ENCODE measurements around the gene KASH5. TPM values are rescaled to one million over a fixed set of nuclear protein-coding genes. Genes with fewer than 3 reads are reported as not detected.

Gene KASH5
- total and polyA plus RNA-seq, 2 of the 13 experiments (the other 11 are each of a cell fraction or from before 2014, with no cell fraction given), result not detected

DNA sequence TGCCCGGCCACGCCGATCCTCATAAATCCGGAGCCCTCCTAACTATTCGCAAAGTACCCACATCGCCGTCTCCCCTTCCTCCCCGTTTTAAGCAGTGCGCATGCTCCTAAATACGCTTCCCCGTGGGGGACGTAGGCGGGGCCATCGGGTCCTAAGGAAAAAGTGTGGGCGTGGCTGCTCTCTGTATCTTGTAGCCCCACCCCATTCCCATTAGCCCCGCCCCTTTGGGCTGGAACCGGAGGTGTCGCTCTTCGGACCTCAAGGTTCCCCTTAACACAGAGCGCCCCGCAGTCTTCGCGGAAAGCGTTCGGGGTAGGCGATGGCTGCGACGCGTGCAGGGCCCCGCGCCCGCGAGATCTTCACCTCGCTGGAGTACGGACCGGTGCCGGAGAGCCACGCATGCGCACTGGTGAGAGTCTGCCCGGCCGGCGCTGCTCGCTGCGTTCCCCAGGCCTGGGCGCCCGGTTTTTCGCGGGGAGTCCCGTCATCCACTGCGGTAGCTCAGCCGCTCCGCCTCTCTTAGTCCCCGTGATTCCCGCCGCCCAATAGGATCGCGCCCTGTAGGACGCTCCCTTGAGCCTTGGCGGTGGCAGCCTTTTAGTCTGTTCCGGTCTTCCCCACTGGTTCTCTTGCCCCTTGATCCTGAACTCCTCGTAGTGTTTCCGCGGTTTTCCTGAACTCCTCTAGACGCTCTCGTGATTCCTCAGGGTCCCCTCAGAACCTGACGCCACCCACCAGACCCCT, 65.1 kb downstream of the KASH5 start, which contains the start of gene ALDH16A1 (continued):
- TF ChIP-seq, protein P1, sequence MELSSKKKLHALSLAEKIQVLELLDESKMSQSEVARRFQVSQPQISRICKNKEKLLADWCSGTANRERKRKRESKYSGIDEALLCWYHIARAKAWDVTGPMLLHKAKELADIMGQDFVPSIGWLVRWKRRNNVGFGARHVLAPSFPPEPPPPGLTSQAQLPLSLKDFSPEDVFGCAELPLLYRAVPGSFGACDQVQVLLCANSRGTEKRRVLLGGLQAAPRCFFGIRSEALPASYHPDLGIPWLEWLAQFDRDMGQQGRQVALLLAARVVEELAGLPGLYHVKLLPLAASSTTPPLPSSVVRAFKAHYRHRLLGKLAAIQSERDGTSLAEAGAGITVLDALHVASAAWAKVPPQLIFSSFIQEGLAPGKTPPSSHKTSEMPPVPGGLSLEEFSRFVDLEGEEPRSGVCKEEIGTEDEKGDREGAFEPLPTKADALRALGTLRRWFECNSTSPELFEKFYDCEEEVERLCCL (CRISPR knock-in tag; IDR thresholded peaks at IDR 0.05; ENCODE audit: borderline replicate concordance), result 0 out of 2 replicates have a peak, but pooled peaks have one; percentile 17
- no peak for TF ChIP-seq ZNF781 (CRISPR knock-in tag; IDR thresholded peaks at IDR 0.05; ENCODE audit: borderline replicate concordance, not compliant biosample characterization)
- no peak for TF ChIP-seq ZKSCAN8 (CRISPR knock-in tag; IDR thresholded peaks at IDR 0.05; ENCODE audit: borderline replicate concordance)
- TF ChIP-seq, protein P2, sequence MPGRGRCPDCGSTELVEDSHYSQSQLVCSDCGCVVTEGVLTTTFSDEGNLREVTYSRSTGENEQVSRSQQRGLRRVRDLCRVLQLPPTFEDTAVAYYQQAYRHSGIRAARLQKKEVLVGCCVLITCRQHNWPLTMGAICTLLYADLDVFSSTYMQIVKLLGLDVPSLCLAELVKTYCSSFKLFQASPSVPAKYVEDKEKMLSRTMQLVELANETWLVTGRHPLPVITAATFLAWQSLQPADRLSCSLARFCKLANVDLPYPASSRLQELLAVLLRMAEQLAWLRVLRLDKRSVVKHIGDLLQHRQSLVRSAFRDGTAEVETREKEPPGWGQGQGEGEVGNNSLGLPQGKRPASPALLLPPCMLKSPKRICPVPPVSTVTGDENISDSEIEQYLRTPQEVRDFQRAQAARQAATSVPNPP (CRISPR knock-in tag; IDR thresholded peaks at IDR 0.05), result peak; percentile 72; the same call in 1 of the 2 replicates
- TF ChIP-seq ZNF501 (CRISPR knock-in tag; IDR thresholded peaks at IDR 0.05), result peak; percentile 69
- TF ChIP-seq, protein P3, sequence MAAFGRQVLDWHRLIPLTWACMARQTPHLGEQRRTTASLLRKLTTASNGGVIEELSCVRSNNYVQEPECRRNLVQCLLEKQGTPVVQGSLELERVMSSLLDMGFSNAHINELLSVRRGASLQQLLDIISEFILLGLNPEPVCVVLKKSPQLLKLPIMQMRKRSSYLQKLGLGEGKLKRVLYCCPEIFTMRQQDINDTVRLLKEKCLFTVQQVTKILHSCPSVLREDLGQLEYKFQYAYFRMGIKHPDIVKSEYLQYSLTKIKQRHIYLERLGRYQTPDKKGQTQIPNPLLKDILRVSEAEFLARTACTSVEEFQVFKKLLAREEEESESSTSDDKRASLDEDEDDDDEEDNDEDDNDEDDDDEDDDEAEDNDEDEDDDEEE (CRISPR knock-in tag; IDR thresholded peaks at IDR 0.05), result no peak
- 0 out of 2 replicates have a peak, but pooled peaks have one; percentile 50 for TF ChIP-seq ZNF33B (CRISPR knock-in tag; IDR thresholded peaks at IDR 0.05)
- no peak for TF ChIP-seq SRSF9 (IDR thresholded peaks at IDR 0.05; ENCODE audit: borderline replicate concordance, insufficient read depth, low read depth, low read length, poor library complexity, severe bottlenecking)
- TF ChIP-seq FOXP1 (IDR thresholded peaks at IDR 0.05), result no peak
- TF ChIP-seq FOXP1 (CRISPR knock-in tag; IDR thresholded peaks at IDR 0.05), result no peak
- TF ChIP-seq KAT2B (IDR thresholded peaks at IDR 0.05; ENCODE audit: borderline replicate concordance, low read depth, low read length), result no peak
- TF ChIP-seq, protein P4, sequence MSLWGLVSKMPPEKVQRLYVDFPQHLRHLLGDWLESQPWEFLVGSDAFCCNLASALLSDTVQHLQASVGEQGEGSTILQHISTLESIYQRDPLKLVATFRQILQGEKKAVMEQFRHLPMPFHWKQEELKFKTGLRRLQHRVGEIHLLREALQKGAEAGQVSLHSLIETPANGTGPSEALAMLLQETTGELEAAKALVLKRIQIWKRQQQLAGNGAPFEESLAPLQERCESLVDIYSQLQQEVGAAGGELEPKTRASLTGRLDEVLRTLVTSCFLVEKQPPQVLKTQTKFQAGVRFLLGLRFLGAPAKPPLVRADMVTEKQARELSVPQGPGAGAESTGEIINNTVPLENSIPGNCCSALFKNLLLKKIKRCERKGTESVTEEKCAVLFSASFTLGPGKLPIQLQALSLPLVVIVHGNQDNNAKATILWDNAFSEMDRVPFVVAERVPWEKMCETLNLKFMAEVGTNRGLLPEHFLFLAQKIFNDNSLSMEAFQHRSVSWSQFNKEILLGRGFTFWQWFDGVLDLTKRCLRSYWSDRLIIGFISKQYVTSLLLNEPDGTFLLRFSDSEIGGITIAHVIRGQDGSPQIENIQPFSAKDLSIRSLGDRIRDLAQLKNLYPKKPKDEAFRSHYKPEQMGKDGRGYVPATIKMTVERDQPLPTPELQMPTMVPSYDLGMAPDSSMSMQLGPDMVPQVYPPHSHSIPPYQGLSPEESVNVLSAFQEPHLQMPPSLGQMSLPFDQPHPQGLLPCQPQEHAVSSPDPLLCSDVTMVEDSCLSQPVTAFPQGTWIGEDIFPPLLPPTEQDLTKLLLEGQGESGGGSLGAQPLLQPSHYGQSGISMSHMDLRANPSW (CRISPR knock-in tag; IDR thresholded peaks at IDR 0.05; ENCODE audit: borderline replicate concordance), result peak; percentile 76
- TF ChIP-seq, protein P5, sequence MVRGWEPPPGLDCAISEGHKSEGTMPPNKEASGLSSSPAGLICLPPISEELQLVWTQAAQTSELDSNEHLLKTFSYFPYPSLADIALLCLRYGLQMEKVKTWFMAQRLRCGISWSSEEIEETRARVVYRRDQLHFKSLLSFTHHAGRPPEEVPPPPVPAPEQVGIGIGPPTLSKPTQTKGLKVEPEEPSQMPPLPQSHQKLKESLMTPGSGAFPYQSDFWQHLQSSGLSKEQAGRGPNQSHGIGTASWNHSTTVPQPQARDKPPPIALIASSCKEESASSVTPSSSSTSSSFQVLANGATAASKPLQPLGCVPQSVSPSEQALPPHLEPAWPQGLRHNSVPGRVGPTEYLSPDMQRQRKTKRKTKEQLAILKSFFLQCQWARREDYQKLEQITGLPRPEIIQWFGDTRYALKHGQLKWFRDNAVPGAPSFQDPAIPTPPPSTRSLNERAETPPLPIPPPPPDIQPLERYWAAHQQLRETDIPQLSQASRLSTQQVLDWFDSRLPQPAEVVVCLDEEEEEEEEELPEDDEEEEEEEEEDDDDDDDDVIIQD (CRISPR knock-in tag; IDR thresholded peaks at IDR 0.05; ENCODE audit: low read depth), result no peak; the same call in 1 of the 2 replicates
- TF ChIP-seq XRCC5 (optimal IDR thresholded peaks at IDR 0.05; ENCODE audit: low read length), result peak; percentile 33
- TF ChIP-seq, protein P6, sequence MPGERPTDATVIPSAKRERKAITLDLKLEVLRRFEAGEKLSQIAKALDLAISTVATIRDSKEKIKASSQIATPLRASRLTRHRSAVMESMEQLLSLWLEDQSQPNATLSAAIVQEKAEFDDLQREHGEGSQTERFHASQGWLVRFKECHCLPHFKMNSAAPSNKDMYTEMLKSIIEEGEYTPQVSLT (CRISPR knock-in tag; IDR thresholded peaks at IDR 0.05; ENCODE audit: borderline replicate concordance, low read depth), result no peak
- no peak for TF ChIP-seq TCF12 (IDR thresholded peaks at IDR 0.05)
- TF ChIP-seq TCF12 (CRISPR knock-in tag; IDR thresholded peaks at IDR 0.05), result peak; percentile 72; the same call in 1 of the 2 replicates
- TF ChIP-seq GZF1 (CRISPR knock-in tag; IDR thresholded peaks at IDR 0.05), result no peak
- TF ChIP-seq FOSL2 (CRISPR knock-in tag; IDR thresholded peaks at IDR 0.05), result no peak
- TF ChIP-seq JDP2 (CRISPR knock-in tag; IDR thresholded peaks at IDR 0.05; ENCODE audit: borderline replicate concordance), result no peak

Data from HepG2 (cell line).